GF-D8 (cell line): ENCODE measurements around the gene CHTOP.

Experiments used
- DNase-seq: peaks from one replicate; lab custom pipeline; 2025; lab: John Stamatoyannopoulos, UW

CHTOP gene

DNA sequence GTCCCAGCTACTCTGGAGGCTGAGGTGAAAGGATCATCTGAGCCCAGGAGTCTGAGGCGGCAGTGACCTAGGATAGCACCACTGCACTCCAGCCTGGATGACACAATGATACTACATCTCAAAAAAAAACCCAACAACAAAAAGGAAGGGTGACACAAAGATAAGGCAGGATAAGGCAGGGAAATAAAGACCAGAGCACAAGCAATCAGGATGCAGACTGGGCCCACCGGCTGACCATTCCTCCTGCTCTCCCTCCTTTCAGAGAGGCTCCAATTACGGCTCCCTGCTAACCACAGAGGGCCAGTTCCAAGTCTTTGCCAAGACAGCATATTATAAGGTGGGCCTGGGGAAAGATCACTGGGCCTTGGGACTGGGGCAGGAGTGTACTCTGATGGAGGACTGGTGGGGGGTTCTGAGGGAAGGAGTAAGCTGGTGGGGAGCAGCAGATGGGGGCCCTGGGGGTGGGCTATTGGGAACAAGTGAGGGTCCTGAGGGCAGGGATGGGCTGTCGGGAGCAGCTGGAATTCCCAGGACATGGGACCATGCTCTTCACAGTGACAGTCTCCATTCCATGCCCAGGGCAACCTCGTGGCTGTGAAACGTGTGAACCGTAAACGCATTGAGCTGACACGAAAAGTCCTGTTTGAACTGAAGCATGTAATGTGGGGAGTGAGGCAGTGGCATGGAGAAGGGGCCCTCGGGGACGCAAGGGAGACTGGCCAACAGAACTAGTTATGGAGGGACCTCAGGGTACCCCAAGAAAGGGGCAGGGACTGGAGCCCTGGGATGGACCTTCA is 51.9 kb downstream of the CHTOP start:
- DNase-seq: no peak

DNA sequence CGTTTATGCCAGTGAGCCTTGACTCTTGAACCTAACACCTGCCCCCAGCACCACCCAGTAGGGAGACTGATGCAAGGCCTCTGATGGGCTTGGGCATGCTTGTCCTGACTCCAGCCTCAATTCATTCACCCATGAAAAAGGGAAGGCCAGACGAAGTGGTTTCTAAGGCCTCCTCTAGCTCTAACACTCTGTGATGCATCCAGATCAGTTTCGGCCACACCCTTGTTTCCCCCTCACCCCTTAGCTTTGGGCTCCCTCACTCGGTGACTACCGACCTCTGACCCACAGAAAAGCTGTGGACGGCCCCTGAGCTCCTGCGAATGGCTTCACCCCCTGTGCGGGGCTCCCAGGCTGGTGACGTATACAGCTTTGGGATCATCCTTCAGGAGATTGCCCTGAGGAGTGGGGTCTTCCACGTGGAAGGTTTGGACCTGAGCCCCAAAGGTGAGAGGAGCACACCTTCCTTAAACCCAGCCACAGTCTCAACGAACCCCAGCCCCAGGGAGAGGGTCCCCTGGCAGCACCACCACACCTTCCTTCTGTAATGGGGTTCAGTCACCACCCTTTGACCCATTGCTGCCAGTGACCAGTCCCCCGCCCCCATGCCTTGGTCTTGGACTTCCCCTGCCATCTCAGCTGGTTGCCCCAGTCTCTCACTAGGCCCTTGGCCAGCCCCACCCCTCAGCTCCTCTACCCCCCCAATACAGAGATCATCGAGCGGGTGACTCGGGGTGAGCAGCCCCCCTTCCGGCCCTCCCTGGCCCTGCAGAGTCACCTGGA is 53.7 kb downstream of the CHTOP start:
- no peak for DNase-seq

DNA sequence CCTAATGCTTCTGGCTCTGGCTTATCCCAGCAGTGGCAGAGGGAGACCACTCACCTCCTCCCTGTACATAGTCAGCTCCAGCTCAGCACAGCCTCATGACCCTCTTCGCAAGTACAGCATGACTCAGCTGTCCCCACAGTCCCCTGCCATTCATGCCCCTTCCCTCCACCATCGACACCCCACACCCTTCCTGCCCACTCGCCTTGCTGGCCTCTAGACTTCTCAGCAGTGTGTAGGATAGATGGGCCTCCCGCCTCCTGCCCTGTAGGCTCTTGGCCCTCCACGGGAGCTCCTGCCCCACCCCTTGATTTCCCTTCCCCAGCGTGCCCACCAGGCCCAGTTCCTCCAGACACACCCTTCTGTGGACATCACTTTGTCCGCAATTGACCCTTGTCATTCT is 54.4 kb downstream of the CHTOP start:
- no peak for DNase-seq

DNA sequence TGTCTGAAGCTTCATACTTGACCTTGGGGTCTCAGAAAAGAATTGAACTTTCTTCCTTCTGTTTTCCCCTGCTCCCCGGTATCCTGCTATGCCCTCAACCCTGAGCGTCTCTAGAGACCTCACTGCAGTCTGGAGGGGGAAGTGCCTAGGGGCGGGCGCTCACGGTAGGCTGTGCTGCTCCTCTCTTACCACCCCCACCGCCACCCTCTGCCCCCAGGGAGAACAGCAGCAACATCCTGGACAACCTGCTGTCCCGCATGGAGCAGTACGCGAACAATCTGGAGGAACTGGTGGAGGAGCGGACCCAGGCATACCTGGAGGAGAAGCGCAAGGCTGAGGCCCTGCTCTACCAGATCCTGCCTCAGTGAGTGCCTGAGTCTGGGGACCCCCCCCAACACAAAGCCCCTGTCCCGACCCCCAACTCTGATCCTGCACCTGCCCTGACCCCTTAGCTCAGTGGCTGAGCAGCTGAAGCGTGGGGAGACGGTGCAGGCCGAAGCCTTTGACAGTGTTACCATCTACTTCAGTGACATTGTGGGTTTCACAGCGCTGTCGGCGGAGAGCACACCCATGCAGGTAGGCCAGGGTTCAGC is 55.0 kb downstream of the CHTOP start:
- DNase-seq: no peak

DNA sequence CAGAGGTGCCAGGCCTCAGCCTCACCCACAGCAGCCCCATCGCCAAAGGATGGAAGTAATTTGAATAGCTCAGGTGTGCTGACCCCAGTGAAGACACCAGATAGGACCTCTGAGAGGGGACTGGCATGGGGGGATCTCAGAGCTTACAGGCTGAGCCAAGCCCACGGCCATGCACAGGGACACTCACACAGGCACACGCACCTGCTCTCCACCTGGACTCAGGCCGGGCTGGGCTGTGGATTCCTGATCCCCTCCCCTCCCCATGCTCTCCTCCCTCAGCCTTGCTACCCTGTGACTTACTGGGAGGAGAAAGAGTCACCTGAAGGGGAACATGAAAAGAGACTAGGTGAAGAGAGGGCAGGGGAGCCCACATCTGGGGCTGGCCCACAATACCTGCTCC is 59.6 kb downstream of the CHTOP start:
- no peak for DNase-seq
